Stimulated activated CD8-positive, alpha-beta memory T cell treated with anti-CD3 and anti-CD28 coated beads, Interleukin-7, amount 100 ng/mL, for 1 hour (primary cell): ENCODE measurements around the gene CTSC.

Experiments
- DNase-seq, 2 donors: peaks; one replicate each; pipeline ENCODE4 v3.0.0-alpha.2; 2020; ENCODE audit warnings: low read depth in 2 of 2

The CTSC gene

GRCh38 chr11:88317536-88317935, 20.0 kb downstream of the CTSC start:
- no peak for DNase-seq

GRCh38 chr11:88315981-88316441, 21.5 kb downstream of the CTSC start:
- DNase-seq, result no peak

GRCh38 chr11:88315015-88315414, 22.5 kb downstream of the CTSC start:
- DNase-seq, result no peak

- DNase-seq, result no peak
Measured at GRCh38 chr11:88313441-88313840, 24.1 kb downstream of the CTSC start.

GRCh38 chr11:88312628-88313027, 24.9 kb downstream of the CTSC start:
- DNase-seq, result no peak

- DNase-seq, result no peak
Measured at GRCh38 chr11:88310246-88310645, 27.3 kb downstream of the CTSC start.

GRCh38 chr11:88308576-88308975, 29.0 kb downstream of the CTSC start:
- DNase-seq, result no peak

GRCh38 chr11:88307749-88308425, 29.6 kb downstream of the CTSC start:
- no peak for DNase-seq

- no peak for DNase-seq
Measured at GRCh38 chr11:88306785-88307184, 30.8 kb downstream of the CTSC start.

- DNase-seq, result no peak
Measured at GRCh38 chr11:88305430-88305829, 32.1 kb downstream of the CTSC start.

GRCh38 chr11:88304352-88304751, 33.2 kb downstream of the CTSC start:
- no peak for DNase-seq

- DNase-seq, result no peak
Measured at GRCh38 chr11:88303037-88303436, 34.5 kb downstream of the CTSC start.

- DNase-seq, result no peak
Measured at GRCh38 chr11:88301488-88302140, 35.9 kb downstream of the CTSC start.

- DNase-seq, result no peak
Measured at GRCh38 chr11:88300888-88301487, 36.5 kb downstream of the CTSC start.

GRCh38 chr11:88297863-88298262, 39.7 kb downstream of the CTSC start:
- DNase-seq, result no peak

GRCh38 chr11:88297421-88297820, 40.1 kb downstream of the CTSC start:
- DNase-seq, result no peak

GRCh38 chr11:88295028-88295427, 42.5 kb downstream of the CTSC start:
- DNase-seq, result no peak

GRCh38 chr11:88293931-88294330, 43.6 kb downstream of the CTSC start:
- no peak for DNase-seq

GRCh38 chr11:88292171-88292843, 45.2 kb downstream of the CTSC start:
- DNase-seq, result no peak

GRCh38 chr11:88288560-88288959, 49.0 kb downstream of the CTSC start:
- DNase-seq, result no peak

GRCh38 chr11:88284336-88285050, 53.0 kb downstream of the CTSC start:
- no peak for DNase-seq
